NCI-H1417 (cell line): Measurements from ENCODE around the gene RALA.
"Not testable (repeated sequence)": the region's sequence is repeated elsewhere in the genome, so short reads cannot be mapped to it uniquely, and the experiment has no call there.

Experiments used
- DNase-seq, 3 experiments: peaks; one replicate each; lab custom pipeline; 2025; lab: John Stamatoyannopoulos, UW

Gene RALA

GRCh38 chr7:39683216-39683845 lies 60.0 kb downstream of the RALA start:
- DNase-seq: no peak

DNA sequence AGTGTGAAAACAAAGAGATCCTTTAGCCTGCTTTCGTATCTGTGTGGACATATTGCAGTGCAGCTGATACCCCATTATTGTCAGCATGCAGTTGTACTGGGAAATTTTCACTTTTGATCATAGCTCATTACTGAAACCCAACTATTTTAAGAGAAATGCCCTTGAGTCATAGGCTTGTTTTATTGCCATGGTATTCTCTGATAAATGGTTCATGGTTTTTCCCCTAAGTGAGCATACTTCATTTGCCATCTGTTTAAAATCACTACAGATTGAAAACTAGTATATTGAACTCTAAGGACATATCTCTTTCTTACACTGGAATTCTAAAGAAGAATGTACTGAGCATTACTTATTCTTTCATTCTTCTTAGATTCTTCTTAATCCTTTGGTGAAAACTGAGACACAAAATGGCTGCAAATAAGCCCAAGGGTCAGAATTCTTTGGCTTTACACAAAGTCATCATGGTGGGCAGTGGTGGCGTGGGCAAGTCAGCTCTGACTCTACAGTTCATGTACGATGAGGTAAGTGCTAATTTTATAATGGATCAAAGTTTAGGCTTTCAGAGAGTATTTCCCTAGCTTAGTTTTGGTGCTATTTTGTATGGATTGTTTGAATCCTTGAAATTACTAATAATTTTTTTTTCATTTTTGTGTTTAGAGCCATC lies 63.0 kb downstream of the RALA start:
- DNase-seq: no peak

- DNase-seq: no peak
Measured at GRCh38 chr7:39688611-39689480, 65.5 kb downstream of the RALA start.

DNA sequence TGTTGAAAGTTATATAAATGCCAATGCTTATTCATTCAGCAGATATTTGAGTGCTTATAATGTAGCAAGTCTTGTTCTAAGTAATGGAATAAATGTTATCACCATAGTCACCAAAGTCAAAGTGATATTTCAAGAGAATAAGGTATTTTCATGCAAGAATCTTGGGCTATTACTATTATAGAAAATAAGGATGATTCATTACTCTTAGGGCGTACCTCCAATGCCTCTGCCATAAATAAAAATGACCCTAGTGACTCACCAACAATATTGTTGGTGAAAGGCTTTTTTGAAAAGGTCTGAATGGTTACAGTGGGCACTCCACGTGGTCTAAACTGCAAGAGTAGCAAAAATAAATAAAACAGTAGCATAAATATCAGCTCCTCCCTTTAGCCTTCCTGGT lies 68.4 kb downstream of the RALA start:
- no peak for DNase-seq

- DNase-seq: not testable (repeated sequence)
Measured at GRCh38 chr7:39693086-39693485, 69.7 kb downstream of the RALA start.

DNA sequence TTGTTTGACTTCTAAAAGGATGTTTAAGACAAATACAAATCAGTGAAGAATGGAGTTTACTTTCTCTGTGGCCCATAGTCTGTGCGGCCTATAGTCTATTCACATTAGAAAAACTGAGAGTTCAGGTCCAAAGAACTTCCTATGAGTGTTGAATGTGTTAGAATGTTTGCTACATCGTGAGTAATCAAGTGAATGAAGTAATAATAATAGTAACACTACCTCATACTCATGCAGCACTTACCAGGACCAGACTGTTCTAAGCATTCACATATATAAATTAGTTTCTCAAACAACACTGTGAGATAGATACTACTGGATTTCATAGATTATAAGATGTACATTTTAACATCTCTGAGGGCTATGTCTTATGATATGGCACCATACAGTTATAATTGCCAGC lies 70.4 kb downstream of the RALA start:
- no peak for DNase-seq

DNA sequence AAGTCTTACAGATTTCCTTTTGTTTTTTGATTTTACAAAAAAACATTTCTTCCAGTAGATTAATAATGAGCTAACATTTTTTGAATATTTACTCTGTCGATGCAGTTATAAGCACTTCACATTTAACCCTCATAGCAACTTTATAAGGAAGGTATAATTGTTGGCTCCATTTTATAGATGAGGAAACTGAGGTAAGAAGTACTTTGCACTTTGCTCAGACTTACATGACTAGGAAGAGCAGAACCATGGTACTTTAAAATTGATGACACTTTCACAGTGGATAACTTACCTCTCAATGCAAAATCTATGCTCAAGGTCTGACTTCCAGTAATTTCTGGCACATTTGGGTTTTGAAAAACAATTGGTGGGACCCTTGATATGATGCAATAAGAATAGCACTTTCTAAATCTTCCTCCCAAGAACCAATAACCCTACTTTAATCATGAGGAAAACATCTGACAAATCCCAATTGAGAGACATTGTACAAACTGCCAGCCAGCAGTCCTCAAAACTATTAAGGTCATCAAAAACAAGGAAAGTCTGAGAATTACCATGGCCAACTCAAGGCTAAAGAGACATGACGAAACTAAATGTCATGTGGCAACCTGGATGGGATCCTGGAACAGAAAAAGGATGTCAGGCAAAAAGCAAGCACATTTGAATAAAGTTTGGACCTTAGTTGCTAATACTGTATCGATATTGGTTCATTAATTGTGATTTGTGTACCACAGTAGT lies 72.6 kb downstream of the RALA start:
- no peak for DNase-seq

DNA sequence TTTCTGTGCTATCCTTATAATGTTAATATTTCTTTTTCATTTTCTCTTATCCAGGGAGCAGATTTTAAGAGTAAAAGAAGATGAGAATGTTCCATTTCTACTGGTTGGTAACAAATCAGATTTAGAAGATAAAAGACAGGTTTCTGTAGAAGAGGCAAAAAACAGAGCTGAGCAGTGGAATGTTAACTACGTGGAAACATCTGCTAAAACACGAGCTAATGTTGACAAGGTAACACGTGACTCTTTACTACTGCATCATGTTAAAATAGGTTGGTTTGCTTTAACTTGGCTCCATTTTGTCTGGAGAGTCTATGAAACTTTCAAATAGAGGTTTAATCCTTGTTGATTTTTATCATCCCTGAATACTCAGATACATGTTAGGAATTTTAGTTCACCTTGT lies 73.3 kb downstream of the RALA start:
- DNase-seq: no peak

DNA sequence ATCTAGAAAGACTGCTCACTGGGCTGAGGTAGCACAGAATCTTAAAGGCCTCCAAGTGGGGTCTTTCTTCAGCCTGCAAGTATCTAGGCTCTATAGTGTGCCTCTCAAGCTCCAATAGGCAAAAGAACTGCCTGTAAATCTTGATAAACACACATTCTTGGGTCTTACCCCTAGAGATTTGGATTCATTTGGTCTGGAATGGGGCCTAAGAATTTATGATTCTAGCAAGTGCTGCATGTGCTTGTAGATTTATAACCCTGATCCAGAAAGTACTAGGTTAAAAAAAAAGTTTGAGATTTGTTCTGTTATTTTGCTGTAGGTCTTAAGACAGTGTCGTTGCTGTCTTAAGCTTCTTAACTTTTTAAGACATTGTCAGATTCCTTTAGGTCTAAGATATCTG lies 74.1 kb downstream of the RALA start:
- DNase-seq: no peak

DNA sequence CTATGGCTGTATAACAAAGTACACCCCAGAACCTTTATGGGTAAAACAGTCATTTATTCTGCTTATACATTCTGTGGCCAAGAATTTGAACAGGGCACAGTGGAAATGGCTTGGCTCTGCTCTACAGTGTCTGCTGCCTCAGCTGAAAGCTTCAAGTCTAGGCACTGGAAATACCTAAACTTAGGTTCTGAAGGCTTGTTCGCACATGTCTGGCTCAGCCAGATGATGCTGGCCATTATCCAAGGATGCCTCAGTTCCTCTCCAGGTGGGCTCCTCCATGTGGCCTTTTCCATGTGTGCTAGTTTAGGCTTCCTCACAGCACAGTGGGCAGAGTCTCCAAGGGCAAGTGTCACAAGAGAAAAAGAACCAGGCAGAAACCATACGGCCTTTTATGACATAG lies 76.8 kb downstream of the RALA start:
- no peak for DNase-seq

DNA sequence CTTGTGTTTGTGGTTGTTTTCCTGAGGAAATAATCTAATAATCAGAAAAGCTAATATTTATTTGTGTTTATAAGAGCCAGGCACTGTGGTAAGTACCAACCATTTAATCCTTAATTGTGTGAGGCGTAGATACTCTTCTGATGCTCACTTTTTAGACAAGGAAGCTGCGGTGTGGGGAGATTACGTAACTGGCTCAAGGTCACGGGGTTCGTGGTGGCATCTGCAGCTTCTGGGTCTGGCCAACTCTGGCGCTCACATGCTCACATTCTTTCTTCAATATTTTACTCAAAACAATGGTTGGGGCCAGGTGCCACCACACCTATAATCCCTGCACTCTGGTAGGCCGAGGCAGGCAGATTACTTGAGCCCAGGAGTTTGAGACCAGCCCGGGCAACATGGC lies 77.6 kb downstream of the RALA start:
- DNase-seq: no peak

- no peak for DNase-seq
Measured at GRCh38 chr7:39702133-39702532, 78.8 kb downstream of the RALA start.

- DNase-seq: no peak
Measured at GRCh38 chr7:39703144-39703543, 79.8 kb downstream of the RALA start.

DNA sequence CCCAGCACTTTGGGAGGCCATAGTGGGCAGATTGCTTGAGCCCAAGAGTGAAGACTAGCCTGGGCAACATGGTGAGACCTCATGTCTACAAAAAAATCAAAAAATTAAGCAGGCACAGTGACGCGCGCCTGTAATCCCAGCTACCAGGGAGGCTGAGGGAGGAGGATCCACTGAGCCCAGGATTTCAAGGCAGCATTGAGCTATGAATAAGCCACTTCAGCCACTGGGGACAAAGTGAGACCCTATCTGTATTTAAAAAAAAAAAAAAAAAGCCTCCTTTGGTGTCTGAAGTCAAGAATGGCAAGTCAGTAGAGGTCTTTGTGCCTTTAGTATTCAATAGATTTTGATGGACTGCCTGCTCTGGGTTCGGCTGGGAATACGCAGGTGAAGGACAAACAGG lies 85.7 kb downstream of the RALA start:
- no peak for DNase-seq

GRCh38 chr7:39709768-39710311 lies 86.5 kb downstream of the RALA start:
- peak in 2 of 3 experiments; percentile 61 to 87 for DNase-seq

DNA sequence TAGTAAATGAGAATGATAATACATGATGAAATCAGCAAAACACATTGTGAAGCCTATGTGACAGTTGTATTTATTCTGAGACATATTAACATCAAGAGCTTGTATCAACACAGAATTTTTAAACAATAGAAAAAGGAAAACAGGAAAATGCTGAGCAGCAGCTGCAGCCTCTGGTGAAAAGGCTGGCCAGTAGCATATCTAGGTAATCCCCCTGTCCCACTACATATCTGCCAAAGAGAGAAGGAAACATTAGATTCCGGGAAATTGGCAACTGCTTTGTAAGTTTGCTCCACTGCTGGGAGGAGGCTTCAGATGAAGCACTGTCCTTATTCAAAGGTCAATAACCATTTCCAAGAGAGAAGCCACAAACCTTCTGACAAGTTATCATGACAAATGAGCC lies 89.4 kb downstream of the RALA start:
- DNase-seq: no peak

- DNase-seq: no peak
Measured at GRCh38 chr7:39714447-39715091, 91.2 kb downstream of the RALA start.

DNA sequence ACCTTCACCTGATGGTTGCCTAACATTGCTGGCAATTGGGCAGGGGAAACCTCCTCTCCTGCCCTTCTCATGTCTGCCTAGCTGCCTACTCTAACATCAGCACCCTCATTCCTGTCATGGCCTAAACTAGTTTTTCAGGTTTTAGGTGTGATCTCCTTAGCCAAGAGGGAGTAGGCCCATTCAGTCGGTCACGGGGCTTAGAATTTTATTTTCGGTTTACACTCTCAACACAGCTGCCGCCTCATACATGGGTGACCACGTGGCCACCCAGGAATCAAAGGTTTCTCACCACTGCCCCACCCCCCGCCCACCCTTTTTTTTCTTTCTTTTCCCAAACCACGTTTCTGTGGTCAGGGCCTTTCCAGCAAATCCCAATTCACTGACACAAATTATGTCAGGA lies 97.2 kb downstream of the RALA start:
- DNase-seq: peak in 2 of 3 experiments; percentile 55 to 67

GRCh38 chr7:39721345-39721744 lies 98.0 kb downstream of the RALA start:
- no peak for DNase-seq

DNA sequence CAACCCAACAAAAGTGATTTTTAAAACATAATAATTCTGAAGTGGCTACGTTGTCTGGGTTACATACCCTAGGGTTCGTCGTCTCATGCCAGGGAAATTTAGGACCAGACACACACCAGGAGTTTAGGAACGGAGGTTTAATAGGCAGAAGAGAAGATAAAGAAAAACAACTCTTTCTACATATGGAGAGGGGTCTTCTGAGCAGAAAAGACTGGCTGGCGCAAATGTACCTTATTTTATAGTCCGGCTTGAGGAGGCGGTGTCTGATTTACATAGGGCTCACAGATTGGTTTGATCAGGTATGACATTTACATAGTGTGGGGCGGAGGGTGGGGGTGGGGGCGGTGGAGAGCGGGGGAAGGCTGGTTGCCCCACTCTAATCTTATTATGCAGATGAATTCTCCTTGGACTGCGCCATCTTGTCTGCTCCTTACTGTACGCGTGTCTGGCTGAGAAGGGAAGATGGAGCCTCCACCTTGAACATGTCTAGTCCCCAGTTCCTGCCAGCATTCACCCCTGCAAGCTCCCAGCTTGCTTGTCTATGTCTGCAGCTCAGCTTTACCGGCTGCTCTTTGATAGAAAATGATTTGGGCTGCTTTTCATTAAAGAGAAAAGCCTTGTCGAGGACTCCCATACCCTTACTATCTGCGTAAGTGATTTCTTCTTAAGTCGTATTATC lies 98.7 kb downstream of the RALA start:
- DNase-seq: no peak
